Stimulated activated naive CD8-positive, alpha-beta T cell treated with anti-CD3 and anti-CD28 coated beads, Interleukin-15, Interleukin-2, amounts not matched to agents 100 ng/mL and 50 ng/mL, for 24 hours (primary cell): Measurements from ENCODE around the gene CYP27C1.

Experiments
- H3K27ac Mint-ChIP-seq: one replicate; pipeline ENCODE4 v1.8.0; 2021; ENCODE audit warnings: mild to moderate bottlenecking, mixed read lengths
- H3K27me3 Mint-ChIP-seq: one replicate; pipeline ENCODE4 v1.8.0; 2021; ENCODE audit warnings: mixed read lengths
- H3K36me3 Mint-ChIP-seq: one replicate; pipeline ENCODE4 v1.8.0; 2021; ENCODE audit warnings: low read depth, mixed read lengths
- H3K4me1 Mint-ChIP-seq: one replicate; pipeline ENCODE4 v1.8.0; 2021; ENCODE audit warnings: low read depth, mixed read lengths
- H3K4me3 Mint-ChIP-seq: one replicate; pipeline ENCODE4 v1.8.0; 2021; ENCODE audit warnings: mild to moderate bottlenecking, mixed read lengths
- H3K9me3 Mint-ChIP-seq: one replicate; pipeline ENCODE4 v1.8.0; 2021; ENCODE audit warnings: mixed read lengths

The CYP27C1 gene

GRCh38 chr2:127161176-127162136, 58.6 kb downstream of the CYP27C1 start:
- H3K4me1 Mint-ChIP-seq: peaks cover 9% of the 10 kb centered on the region
- H3K36me3 Mint-ChIP-seq: no peaks in the 10 kb centered on the region
- no peaks in the 10 kb centered on the region for H3K9me3 Mint-ChIP-seq
- H3K27ac Mint-ChIP-seq: no peak overlapping the region
- H3K4me3 Mint-ChIP-seq: no peak overlapping the region
- H3K27me3 Mint-ChIP-seq: no peaks in the 10 kb centered on the region

- no peaks in the 10 kb centered on the region for H3K27me3 Mint-ChIP-seq
- no peak overlapping the region for H3K27ac Mint-ChIP-seq
- H3K36me3 Mint-ChIP-seq: no peaks in the 10 kb centered on the region
- H3K9me3 Mint-ChIP-seq: no peaks in the 10 kb centered on the region
- H3K4me1 Mint-ChIP-seq: peaks cover 9% of the 10 kb centered on the region
- H3K4me3 Mint-ChIP-seq: no peak overlapping the region
These were observed 59.4 kb downstream of the CYP27C1 start for GRCh38 chr2:127160676-127161075.

- H3K4me3 Mint-ChIP-seq: no peak overlapping the region
- no peak overlapping the region for H3K27ac Mint-ChIP-seq
- H3K36me3 Mint-ChIP-seq: no peaks in the 10 kb centered on the region
- no peaks in the 10 kb centered on the region for H3K9me3 Mint-ChIP-seq
- no peaks in the 10 kb centered on the region for H3K27me3 Mint-ChIP-seq
- peaks cover 9% of the 10 kb centered on the region for H3K4me1 Mint-ChIP-seq
These were observed 60.6 kb downstream of the CYP27C1 start for GRCh38 chr2:127159543-127159942.

GRCh38 chr2:127158614-127159290, 61.3 kb downstream of the CYP27C1 start:
- peaks cover 9% of the 10 kb centered on the region for H3K4me1 Mint-ChIP-seq
- H3K27ac Mint-ChIP-seq: no peak overlapping the region

GRCh38 chr2:127157651-127158485, 62.2 kb downstream of the CYP27C1 start:
- Mint-ChIP-seq H3K36me3 (no peaks in the 10 kb centered on the region), H3K27me3 (no peaks in the 10 kb centered on the region), H3K4me3 (no peak overlapping the region), H3K4me1 (peaks cover 9% of the 10 kb centered on the region), H3K9me3 (no peaks in the 10 kb centered on the region), H3K27ac (no peak overlapping the region)

More at GRCh38 chr2:127158614-127159290, 61.3 kb downstream of the CYP27C1 start:
- no peaks in the 10 kb centered on the region for H3K9me3 Mint-ChIP-seq
- H3K4me3 Mint-ChIP-seq: no peak overlapping the region
- no peaks in the 10 kb centered on the region for H3K36me3 Mint-ChIP-seq
- no peaks in the 10 kb centered on the region for H3K27me3 Mint-ChIP-seq

- Mint-ChIP-seq H3K27me3 (no peaks in the 10 kb centered on the region), H3K4me3 (no peak overlapping the region), H3K4me1 (peaks cover 9% of the 10 kb centered on the region), H3K9me3 (no peaks in the 10 kb centered on the region), H3K27ac (no peak overlapping the region), H3K36me3 (no peaks in the 10 kb centered on the region)
These were observed 63.0 kb downstream of the CYP27C1 start for GRCh38 chr2:127157114-127157513.

GRCh38 chr2:127155947-127156346, 64.2 kb downstream of the CYP27C1 start:
- Mint-ChIP-seq H3K9me3 (no peaks in the 10 kb centered on the region), H3K4me3 (no peak overlapping the region), H3K27me3 (no peaks in the 10 kb centered on the region), H3K4me1 (peaks cover 9% of the 10 kb centered on the region), H3K27ac (no peak overlapping the region), H3K36me3 (no peaks in the 10 kb centered on the region)

GRCh38 chr2:127155028-127155581, 65.0 kb downstream of the CYP27C1 start:
- Mint-ChIP-seq H3K4me1 (peaks cover 9% of the 10 kb centered on the region), H3K27ac (no peak overlapping the region), H3K9me3 (no peaks in the 10 kb centered on the region), H3K4me3 (no peak overlapping the region), H3K27me3 (no peaks in the 10 kb centered on the region), H3K36me3 (no peaks in the 10 kb centered on the region)

- Mint-ChIP-seq H3K36me3 (no peaks in the 10 kb centered on the region), H3K4me3 (no peak overlapping the region), H3K9me3 (no peaks in the 10 kb centered on the region), H3K27me3 (no peaks in the 10 kb centered on the region), H3K4me1 (peaks cover 8% of the 10 kb centered on the region), H3K27ac (no peak overlapping the region)
These were observed 65.7 kb downstream of the CYP27C1 start for GRCh38 chr2:127154396-127154795.

GRCh38 chr2:127153691-127154158, 66.4 kb downstream of the CYP27C1 start:
- Mint-ChIP-seq H3K4me3 (no peak overlapping the region), H3K9me3 (no peaks in the 10 kb centered on the region), H3K36me3 (no peaks in the 10 kb centered on the region), H3K27ac (no peak overlapping the region), H3K27me3 (no peaks in the 10 kb centered on the region), H3K4me1 (peaks cover 1% of the 10 kb centered on the region)

GRCh38 chr2:127150996-127151395, 69.1 kb downstream of the CYP27C1 start:
- Mint-ChIP-seq H3K4me3 (no peak overlapping the region), H3K27me3 (no peaks in the 10 kb centered on the region), H3K36me3 (no peaks in the 10 kb centered on the region), H3K27ac (no peak overlapping the region), H3K9me3 (no peaks in the 10 kb centered on the region), H3K4me1 (no peaks in the 10 kb centered on the region)

GRCh38 chr2:127149384-127149783, 70.7 kb downstream of the CYP27C1 start:
- no peak overlapping the region for H3K4me3 Mint-ChIP-seq
- no peak overlapping the region for H3K27ac Mint-ChIP-seq
- no peaks in the 10 kb centered on the region for H3K27me3 Mint-ChIP-seq
- no peaks in the 10 kb centered on the region for H3K36me3 Mint-ChIP-seq
- no peaks in the 10 kb centered on the region for H3K4me1 Mint-ChIP-seq
- H3K9me3 Mint-ChIP-seq: no peaks in the 10 kb centered on the region

GRCh38 chr2:127146820-127147502, 73.1 kb downstream of the CYP27C1 start:
- no peaks in the 10 kb centered on the region for H3K27me3 Mint-ChIP-seq
- H3K27ac Mint-ChIP-seq: no peak overlapping the region
- H3K4me3 Mint-ChIP-seq: no peak overlapping the region
- H3K36me3 Mint-ChIP-seq: no peaks in the 10 kb centered on the region
- H3K4me1 Mint-ChIP-seq: no peaks in the 10 kb centered on the region
- H3K9me3 Mint-ChIP-seq: no peaks in the 10 kb centered on the region
